ENCODE results near the gene NAP1L4.

The NAP1L4 gene

DNA sequence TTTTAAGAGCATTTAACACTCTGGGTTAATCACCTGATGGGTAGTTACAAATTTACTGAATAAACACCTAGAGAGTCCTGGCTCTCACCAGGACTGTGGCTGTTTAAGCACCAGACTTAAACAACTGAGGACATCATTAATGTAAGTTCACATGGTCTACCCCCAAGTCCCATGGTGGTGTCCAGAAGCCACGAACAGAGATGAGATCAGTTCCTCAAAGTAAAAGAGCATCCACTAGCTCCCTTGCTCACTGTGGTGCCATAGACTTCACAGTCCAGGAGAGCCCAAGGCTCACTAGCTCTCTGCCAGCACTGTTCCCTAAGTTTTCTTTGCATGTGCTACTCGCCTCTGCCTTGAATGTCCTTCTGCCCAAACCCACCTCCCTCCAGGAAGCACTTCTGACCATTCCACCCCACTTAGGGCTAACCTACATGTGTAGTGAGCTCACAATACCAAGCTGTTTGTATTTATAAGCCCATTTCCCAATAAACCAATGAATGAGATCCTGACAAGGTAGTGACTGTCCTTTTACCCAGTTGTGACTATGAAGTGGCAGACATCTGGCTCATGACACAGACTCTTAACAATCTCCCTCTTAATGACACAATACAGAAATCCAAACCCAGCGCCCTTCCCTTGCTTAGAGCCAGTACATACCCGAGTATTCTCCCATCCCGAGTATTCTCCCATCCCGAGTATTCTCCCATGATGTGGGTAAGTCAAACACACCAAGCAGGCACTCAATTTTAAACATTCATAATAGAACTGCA, 15.7 kb downstream of the NAP1L4 start:
- TF ChIP-seq, protein P1, sequence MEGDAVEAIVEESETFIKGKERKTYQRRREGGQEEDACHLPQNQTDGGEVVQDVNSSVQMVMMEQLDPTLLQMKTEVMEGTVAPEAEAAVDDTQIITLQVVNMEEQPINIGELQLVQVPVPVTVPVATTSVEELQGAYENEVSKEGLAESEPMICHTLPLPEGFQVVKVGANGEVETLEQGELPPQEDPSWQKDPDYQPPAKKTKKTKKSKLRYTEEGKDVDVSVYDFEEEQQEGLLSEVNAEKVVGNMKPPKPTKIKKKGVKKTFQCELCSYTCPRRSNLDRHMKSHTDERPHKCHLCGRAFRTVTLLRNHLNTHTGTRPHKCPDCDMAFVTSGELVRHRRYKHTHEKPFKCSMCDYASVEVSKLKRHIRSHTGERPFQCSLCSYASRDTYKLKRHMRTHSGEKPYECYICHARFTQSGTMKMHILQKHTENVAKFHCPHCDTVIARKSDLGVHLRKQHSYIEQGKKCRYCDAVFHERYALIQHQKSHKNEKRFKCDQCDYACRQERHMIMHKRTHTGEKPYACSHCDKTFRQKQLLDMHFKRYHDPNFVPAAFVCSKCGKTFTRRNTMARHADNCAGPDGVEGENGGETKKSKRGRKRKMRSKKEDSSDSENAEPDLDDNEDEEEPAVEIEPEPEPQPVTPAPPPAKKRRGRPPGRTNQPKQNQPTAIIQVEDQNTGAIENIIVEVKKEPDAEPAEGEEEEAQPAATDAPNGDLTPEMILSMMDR (IDR thresholded peaks at IDR 0.05; ENCODE audit: borderline replicate concordance, insufficient read depth, low read depth, low read length) = no peak

DNA sequence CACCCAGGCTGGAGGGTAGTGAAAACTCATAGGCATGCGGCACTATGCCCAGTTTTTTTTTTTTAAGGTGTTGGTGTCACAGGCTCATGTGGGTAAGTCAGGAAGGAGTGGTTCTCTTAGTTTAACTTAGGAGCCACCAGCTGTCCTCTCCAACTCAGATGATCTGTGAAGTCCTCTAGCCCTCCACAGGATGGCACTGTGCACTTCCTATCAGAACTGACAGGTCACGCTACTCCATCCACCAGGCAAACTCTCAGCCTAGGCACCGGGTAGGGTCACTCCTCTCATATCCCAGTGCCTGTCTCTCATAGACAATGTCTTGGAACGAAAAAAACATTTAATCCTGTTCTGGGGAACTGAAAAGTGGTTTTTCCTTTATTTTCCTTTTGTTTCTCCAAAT, 16.5 kb downstream of the NAP1L4 start:
- TF ChIP-seq, protein P1 (IDR thresholded peaks at IDR 0.05; ENCODE audit: borderline replicate concordance, insufficient read depth, low read depth, low read length) = peak; percentile 50; the same call in 1 of the 2 replicates
- H3K4me3 ChIP-seq (ENCODE audit: low read depth, low read length) = no peak overlapping the region

More for the DNA sequence above, 15.7 kb downstream of the NAP1L4 start:
- no peak overlapping the region for H3K4me3 ChIP-seq (ENCODE audit: low read depth, low read length)

DNA sequence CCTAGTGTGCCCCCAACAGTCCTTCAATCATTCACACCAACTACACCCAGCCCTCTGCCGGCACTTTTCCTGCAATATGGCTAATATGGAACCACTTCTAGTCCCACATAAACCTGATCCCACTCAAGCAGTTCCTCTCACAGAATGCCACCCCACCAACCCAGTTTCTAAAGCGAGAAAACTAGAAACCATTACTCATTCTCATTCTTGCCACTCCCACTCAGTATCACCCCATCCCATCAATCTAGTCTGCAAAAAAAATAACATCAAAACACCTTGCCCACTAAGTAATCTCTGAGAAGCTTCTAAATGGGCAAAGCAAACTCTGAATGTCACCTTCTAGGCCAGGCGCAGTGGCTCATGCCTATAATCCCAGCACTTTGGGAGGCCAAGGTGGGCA, 17.9 kb downstream of the NAP1L4 start:
- H3K4me3 ChIP-seq (ENCODE audit: low read depth, low read length) = no peak overlapping the region
- TF ChIP-seq, protein P1 (IDR thresholded peaks at IDR 0.05; ENCODE audit: borderline replicate concordance, insufficient read depth, low read depth, low read length) = no peak

DNA sequence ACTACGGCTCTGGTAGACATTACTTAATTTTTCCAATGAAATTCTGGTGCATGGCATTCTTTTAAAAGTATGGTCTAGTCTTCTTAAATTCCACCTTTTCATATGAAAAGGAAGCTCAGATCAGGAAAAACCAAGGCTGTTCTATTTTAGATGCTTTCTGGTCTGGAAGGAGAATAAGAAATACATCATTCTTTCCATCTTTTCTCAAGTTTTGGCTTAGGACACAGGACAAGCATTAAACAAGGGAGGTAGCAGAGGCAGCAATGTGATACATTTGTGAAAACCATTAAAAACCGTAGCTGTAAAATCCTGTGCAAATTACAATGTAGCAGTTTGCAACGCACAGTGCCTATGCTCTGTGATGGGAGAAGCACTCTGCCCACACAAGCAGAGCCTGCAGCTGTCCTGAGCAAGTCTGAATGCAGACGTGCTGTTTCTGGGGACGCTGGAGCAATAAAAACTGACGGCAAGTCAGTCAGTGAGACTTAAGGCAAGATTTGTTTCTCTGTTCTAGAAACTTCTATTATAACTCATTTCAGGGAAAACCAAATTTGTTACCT, 23.7 kb downstream of the NAP1L4 start:
- TF ChIP-seq, protein P1 (IDR thresholded peaks at IDR 0.05; ENCODE audit: borderline replicate concordance, insufficient read depth, low read depth, low read length) = no peak
- H3K4me3 ChIP-seq (ENCODE audit: low read depth, low read length) = no peak overlapping the region

DNA sequence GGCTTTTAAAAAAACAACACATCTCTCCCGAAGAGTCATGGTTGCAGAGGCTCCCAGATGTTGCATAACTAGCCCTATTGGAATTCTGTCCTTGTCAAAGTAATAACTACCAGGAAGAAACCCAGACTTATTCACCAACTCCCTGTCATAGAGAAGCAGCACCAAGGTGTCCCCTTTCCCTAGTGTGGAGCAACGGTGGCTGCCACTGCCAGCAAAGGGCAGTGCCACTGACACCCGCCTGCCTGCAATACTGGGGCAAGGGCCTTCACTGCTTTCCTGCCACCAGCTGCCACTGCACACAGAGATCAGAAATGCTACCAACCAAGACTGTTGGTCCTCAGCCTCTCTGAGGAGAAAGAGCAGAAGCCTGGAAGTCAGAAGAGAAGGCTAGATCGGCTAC, 27.3 kb downstream of the NAP1L4 start:
- no peak overlapping the region for H3K4me3 ChIP-seq (ENCODE audit: low read depth, low read length)
- TF ChIP-seq, protein P1 (IDR thresholded peaks at IDR 0.05; ENCODE audit: borderline replicate concordance, insufficient read depth, low read depth, low read length) = no peak

DNA sequence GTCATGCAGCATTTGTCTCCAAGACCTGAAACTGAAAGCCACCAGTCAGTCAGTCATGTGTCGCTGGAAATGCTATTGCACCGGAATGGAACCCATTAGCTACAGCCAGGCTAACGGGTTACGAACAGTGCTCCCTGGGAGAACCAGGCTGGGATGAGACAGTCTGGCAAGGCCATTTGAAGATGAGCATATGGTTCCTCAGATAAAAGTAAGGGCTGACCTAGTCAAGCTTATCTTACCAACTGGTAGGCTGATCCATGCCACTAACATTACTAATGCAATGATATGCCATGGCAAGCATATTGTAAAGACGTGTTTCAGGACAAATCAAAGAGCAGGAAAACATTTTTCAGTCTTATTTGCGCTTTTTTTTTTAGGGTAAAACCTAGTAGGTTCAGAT, 28.4 kb downstream of the NAP1L4 start:
- TF ChIP-seq, protein P1 (IDR thresholded peaks at IDR 0.05; ENCODE audit: borderline replicate concordance, insufficient read depth, low read depth, low read length) = no peak
- no peak overlapping the region for H3K4me3 ChIP-seq (ENCODE audit: low read depth, low read length)
